Body of pancreas (tissue), 4 donors: ENCODE data around the gene USP2. TPM values are rescaled to one million over a fixed set of nuclear protein-coding genes. Genes with fewer than 3 reads are reported as not detected.

ENCODE experiments used
- ATAC-seq: fragments of 150-250 bp; one replicate; pipeline ENCODE4 v1.9.1; 2016
- DNase-seq, 4 donors: peaks; one replicate each; pipeline ENCODE4 v3.0.0-alpha.2; 2019
- H3K27ac ChIP-seq, 4 donors: fragments of 200-600 bp; sonication (generic); 1 replicate in 3 of 4; 2 replicates in 1 of 4; pipeline versions ENCODE4 v1.5.1 to v1.6.1; 2016 to 2019; ENCODE audit warnings: mild to moderate bottlenecking in 1 of 4, mixed read lengths in 1 of 4, moderate library complexity in 1 of 4
- H3K27me3 ChIP-seq, 2 donors: fragments of 200-600 bp; sonication (generic); one replicate each; pipeline ENCODE4 v1.6.0; 2016; ENCODE audit warnings: mild to moderate bottlenecking in 1 of 2
- H3K36me3 ChIP-seq, 2 donors: fragments of 200-600 bp; sonication (generic); replicated peaks in 1 of 2; 2 replicates each; pipeline ENCODE4 v1.5.1; 2016; ENCODE audit warnings: low read depth in 2 of 2; ENCODE audit not compliant: insufficient read depth in 1 of 2
- H3K4me1 ChIP-seq: fragments of 200-600 bp; sonication (generic); one replicate; pipeline ENCODE4 v1.6.0; 2016
- H3K4me3 ChIP-seq, 2 donors: fragments of 200-600 bp; sonication (generic); 1 replicate in 1 of 2; 2 replicates in 1 of 2; pipeline ENCODE4 v1.5.1; 2016 to 2019
- H3K9me3 ChIP-seq, 3 donors: fragments of 200-600 bp; sonication (generic); 1 replicate in 2 of 3; 2 replicates in 1 of 3; pipeline ENCODE4 v1.5.1; 2016
- POLR2A ChIP-seq, 3 donors: fragments of 450-650 bp; IDR thresholded peaks; one replicate each; pipeline ENCODE4 v1.6.1; 2016; ENCODE audit warnings: antibody characterized with exemption in 3 of 3, mild to moderate bottlenecking in 2 of 3
- WGBS, 2 donors: methylation state at CpG; one replicate each; pipeline ENCODE4 v1.1.5; 2017; 5-methylcytosine and 5-hydroxymethylcytosine counted together
- intact Hi-C: fragments of 100-400 bp; cut with DNase I; formaldehyde crosslinking; loops from one replicate; pipeline ENCODE4 v1.15.1; 2023
- total RNA-seq, 2 donors: library from RNA; depleted of rRNA; stranded (reverse); fragments of >200 nt; gene quantifications; one replicate each; pipeline ENCODE4 v1.1.0, GENCODE V29; 2016
- TF ChIP-seq, protein P1 (sequence below), 7 experiments: fragments of 450-650 bp in 4 of 7; fragments of 200-600 bp in 3 of 7; sonication (generic) in 3 of 7; IDR thresholded peaks; one replicate each; pipeline ENCODE4 v1.5.1; 2016 to 2019; ENCODE audit warnings: antibody characterized with exemption in 7 of 7

The USP2 gene
- total RNA-seq, 2 donors from 2014 or later = 3.9 to 19.4 TPM

DNA sequence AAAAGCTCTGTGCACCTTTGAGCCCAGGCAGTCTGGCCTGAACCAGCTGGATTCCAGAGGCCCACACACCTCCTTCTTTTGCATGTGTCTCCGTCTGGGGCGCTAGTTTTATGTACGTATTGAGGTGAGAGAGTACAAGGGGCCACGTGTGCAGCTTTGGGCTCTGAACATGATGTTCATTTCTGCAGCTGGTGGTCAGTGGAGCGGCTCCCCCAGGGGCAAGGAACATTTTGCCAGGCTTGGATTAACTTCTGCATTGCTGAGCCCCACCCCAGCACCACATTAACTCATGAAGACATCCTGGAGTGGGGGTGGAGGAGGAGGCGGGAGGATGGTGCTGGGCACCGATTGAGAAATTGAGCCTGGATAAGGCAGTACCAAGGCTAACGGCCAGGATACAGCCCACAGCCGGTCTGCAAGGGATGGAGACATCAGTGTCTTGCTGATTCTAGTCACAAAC is 13.8 kb downstream of the USP2 start:
- 67 to 72% methylated on average over 8 to 9 of the region's 9 CpGs for WGBS, 2 donors
- Histone ChIP-seq H3K36me3 (no peaks in the 10 kb centered on the region), H3K4me3 (no peak overlapping the region), H3K27me3 (no peaks in the 10 kb centered on the region), H3K27ac (peak overlapping the region; percentile 68 to 91 (median 86)), H3K9me3 (no peaks in the 10 kb centered on the region), H3K4me1 (peaks cover 74% of the 10 kb centered on the region)
- DNase-seq = no peak
- intact Hi-C loops = no loop called here
- TF ChIP-seq, protein P1, sequence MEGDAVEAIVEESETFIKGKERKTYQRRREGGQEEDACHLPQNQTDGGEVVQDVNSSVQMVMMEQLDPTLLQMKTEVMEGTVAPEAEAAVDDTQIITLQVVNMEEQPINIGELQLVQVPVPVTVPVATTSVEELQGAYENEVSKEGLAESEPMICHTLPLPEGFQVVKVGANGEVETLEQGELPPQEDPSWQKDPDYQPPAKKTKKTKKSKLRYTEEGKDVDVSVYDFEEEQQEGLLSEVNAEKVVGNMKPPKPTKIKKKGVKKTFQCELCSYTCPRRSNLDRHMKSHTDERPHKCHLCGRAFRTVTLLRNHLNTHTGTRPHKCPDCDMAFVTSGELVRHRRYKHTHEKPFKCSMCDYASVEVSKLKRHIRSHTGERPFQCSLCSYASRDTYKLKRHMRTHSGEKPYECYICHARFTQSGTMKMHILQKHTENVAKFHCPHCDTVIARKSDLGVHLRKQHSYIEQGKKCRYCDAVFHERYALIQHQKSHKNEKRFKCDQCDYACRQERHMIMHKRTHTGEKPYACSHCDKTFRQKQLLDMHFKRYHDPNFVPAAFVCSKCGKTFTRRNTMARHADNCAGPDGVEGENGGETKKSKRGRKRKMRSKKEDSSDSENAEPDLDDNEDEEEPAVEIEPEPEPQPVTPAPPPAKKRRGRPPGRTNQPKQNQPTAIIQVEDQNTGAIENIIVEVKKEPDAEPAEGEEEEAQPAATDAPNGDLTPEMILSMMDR (IDR thresholded peaks at IDR 0.05) = no peak
- no peak for TF ChIP-seq POLR2A (IDR thresholded peaks at IDR 0.05)
- no peak for ATAC-seq

DNA sequence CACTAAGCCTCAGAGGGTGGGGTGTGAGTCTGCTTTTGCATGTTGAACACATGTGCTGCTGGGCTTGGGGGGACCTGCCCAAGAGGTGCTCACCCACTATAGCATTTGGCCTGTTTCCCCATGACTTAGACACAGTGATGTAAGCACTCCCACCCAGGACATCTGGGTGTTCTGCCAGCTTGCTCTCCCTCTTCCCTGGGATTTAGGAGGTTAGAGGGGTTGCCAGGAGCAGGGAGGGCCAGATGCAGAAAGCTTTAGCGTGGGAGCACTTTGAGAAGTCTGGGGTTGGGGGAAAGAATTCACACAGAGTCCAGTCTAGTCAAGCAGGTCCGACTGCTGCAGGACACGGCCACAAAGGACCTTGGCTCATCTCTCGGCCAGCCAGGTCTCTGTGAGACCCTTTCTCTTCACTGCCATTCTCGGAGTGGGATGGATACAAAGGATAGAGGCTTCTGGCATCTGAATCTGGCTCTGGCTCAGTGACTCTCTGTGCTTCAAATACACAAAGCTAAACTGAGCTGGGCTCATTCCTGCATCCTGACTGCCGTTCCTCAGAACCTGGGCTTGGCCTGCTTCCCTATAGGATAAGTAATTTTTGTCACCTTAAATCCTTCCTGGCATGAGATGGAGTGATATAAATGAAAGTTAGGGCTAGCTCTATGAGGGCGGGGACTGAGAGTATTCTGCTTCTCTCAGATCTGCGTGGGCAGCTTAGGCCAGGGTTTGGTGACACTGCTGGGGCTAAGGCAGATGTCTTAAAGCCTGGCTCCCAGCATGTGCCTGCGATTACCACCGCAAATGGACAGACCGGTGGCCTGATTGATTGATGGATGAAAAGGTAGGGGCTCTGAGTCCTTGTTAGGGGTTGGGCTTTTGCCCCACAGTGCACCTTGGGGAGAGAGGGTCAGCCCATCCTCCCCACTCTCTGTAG is 14.5 kb downstream of the USP2 start:
- ATAC-seq = no peak
- no peaks in the 10 kb centered on the region for H3K36me3 ChIP-seq
- no peaks in the 10 kb centered on the region for H3K27me3 ChIP-seq
- no peak overlapping the region for H3K4me3 ChIP-seq
- H3K27ac ChIP-seq = no peak overlapping the region
- H3K4me1 ChIP-seq = peaks cover 74% of the 10 kb centered on the region
- no peaks in the 10 kb centered on the region for H3K9me3 ChIP-seq
- TF ChIP-seq, protein P1 (IDR thresholded peaks at IDR 0.05) = no peak
- TF ChIP-seq POLR2A (IDR thresholded peaks at IDR 0.05) = no peak
- 78 to 81% methylated on average over 10 to 11 of the region's 11 CpGs for WGBS, 2 donors
- intact Hi-C loops = no loop called here
- no peak for DNase-seq

DNA sequence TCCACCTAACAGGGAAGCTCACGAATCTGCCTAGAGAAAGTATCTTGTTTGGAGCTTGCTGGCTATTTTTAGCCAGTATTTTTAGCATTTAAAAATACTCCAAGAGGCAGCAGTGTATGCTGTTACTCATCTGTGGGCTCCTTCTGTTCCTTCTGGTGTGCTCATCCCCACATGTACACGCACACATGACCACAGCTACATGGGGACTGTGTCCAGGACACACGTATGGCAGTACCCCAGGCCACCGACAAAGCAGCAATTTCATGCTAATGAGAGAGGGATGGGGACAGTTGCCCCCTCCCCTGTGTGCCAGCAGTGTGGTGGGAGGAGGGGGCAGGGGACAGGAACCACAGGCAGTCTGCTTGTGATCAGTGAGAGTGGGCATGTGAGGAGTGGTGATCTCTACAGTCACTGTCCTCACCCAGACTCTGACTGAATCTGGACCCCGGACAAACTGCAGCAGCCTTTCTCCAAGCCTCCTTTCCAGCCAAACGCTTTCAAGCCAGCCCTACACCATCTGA is 16.4 kb downstream of the USP2 start:
- DNase-seq = no peak
- TF ChIP-seq POLR2A (IDR thresholded peaks at IDR 0.05) = no peak
- TF ChIP-seq, protein P1 (IDR thresholded peaks at IDR 0.05) = no peak
- H3K9me3 ChIP-seq = no peaks in the 10 kb centered on the region
- no peaks in the 10 kb centered on the region for H3K36me3 ChIP-seq
- no peak for ATAC-seq
- intact Hi-C loops = no loop called here
- H3K27me3 ChIP-seq = no peaks in the 10 kb centered on the region
- peaks cover 74% of the 10 kb centered on the region for H3K4me1 ChIP-seq
- H3K4me3 ChIP-seq = no peak overlapping the region
- H3K27ac ChIP-seq = no peak overlapping the region
- 83 to 84% methylated on average over 6 of the region's 6 CpGs for WGBS, 2 donors

DNA sequence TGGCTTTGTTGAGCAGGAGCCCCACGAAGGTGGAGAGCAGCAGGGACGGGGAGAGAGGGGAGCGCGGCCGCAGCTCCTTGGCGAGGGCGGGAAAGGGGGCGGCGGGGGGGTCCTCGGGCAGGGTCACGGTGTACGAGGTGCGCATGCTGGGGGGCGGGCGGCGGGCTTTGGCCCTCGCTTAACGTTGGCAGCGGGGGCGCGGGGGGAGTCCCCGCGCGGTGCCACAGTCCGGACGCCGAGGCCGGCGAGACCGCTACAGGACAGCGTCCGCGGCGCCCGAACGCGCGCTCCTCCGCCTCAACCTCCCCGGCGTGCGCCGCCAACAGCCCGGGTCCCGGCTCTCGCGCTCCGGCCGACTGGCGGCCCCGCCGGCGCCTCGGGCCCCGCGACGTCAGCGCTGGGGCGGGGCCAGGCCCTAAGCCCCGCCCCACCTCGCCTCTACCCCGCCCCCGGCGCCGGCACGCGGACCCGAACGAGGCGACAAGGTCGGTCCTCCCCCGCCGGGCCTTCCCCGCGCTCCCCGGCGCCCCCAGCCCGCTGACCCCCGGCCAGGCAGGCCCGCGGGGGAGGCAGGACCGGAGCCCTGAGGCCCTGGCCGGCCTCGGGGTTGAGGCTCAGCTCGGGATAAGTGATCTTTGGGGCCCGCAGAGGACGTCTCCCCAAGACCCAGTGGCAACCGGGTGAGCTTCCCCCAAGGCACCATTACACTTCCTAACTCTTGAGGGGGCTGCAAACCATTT is 17.5 kb downstream of the USP2 start:
- Histone ChIP-seq H3K4me1 (peaks cover 66% of the 10 kb centered on the region), H3K27ac (peak overlapping the region; percentile 52 to 95 (median 82)), H3K27me3 (no peaks in the 10 kb centered on the region), H3K4me3 (peak overlapping the region in 1 of 2 donors; percentile 47), H3K9me3 (no peaks in the 10 kb centered on the region), H3K36me3 (peaks cover 0 to under 1% of the 10 kb centered on the region in 2 donors)
- intact Hi-C loops = no loop called here
- DNase-seq = peak; percentile 64 to 77 (median 70)
- WGBS, 2 donors = 2 to 20% methylated on average over 10 to 54 of the region's 88 CpGs
- peak; percentile 59 for ATAC-seq
- TF ChIP-seq, protein P1 (IDR thresholded peaks at IDR 0.05) = peak in 1 of 7 experiments; percentile 17
- TF ChIP-seq POLR2A (IDR thresholded peaks at IDR 0.05) = peak in 2 of 3 donors; percentile 41 to 44
